Fibroblast of villous mesenchyme (primary cell): ENCODE data around the gene RIT2. TPM values are rescaled to one million over a fixed set of nuclear protein-coding genes. Genes with fewer than 3 reads are reported as not detected.

Experiments
- DNase-seq: peaks from one replicate; pipeline ENCODE4 v3.0.0-alpha.2; 2010; ENCODE audit warnings: low read depth
- H3K4me3 ChIP-seq: 2 replicates; pipeline ENCODE4 v1.5.1; 2011; ENCODE audit warnings: low read depth, mild to moderate bottlenecking, low read length
- total RNA-seq: library from RNA; depleted of rRNA; stranded (reverse); fragments of >200 nt; gene quantifications from 2 replicates; pipeline ENCODE4 v1.2.3, GENCODE V29; 2012
- TF ChIP-seq, protein P1 (sequence below): IDR thresholded peaks from 2 replicates; pipeline ENCODE4 v1.5.1; 2012; ENCODE audit warnings: low read depth, mild to moderate bottlenecking, low read length; ENCODE audit not compliant: insufficient read depth

Gene RIT2
- total RNA-seq, 1 donor: not detected

GRCh38 chr18:42929857-42930256 is 185.6 kb downstream of the RIT2 start:
- no peak overlapping the region for H3K4me3 ChIP-seq
- TF ChIP-seq, protein P1, sequence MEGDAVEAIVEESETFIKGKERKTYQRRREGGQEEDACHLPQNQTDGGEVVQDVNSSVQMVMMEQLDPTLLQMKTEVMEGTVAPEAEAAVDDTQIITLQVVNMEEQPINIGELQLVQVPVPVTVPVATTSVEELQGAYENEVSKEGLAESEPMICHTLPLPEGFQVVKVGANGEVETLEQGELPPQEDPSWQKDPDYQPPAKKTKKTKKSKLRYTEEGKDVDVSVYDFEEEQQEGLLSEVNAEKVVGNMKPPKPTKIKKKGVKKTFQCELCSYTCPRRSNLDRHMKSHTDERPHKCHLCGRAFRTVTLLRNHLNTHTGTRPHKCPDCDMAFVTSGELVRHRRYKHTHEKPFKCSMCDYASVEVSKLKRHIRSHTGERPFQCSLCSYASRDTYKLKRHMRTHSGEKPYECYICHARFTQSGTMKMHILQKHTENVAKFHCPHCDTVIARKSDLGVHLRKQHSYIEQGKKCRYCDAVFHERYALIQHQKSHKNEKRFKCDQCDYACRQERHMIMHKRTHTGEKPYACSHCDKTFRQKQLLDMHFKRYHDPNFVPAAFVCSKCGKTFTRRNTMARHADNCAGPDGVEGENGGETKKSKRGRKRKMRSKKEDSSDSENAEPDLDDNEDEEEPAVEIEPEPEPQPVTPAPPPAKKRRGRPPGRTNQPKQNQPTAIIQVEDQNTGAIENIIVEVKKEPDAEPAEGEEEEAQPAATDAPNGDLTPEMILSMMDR: no peak
- peak; percentile 20 for DNase-seq

GRCh38 chr18:42929181-42929580 is 186.3 kb downstream of the RIT2 start:
- DNase-seq: no peak
- H3K4me3 ChIP-seq: no peak overlapping the region
- TF ChIP-seq, protein P1: no peak

DNA sequence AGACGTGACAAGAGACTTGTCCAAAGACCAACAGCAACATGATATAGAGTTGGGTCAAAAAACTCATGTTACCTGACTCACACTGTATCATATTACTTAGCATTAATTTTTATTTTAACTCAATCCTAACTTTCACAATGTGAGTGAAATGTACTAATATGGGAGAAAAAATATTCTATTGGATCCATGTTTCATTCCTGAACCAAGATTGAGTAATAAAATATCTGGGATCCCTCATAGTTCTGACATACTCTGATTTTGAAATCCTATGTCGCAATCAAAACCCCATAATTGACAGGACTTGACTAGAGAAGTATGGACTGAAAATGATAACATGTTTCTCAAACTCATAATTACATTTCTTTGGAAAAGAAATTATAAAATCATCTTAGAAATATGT is 190.4 kb downstream of the RIT2 start:
- no peak overlapping the region for H3K4me3 ChIP-seq
- DNase-seq: peak; percentile 49
- TF ChIP-seq, protein P1: no peak

DNA sequence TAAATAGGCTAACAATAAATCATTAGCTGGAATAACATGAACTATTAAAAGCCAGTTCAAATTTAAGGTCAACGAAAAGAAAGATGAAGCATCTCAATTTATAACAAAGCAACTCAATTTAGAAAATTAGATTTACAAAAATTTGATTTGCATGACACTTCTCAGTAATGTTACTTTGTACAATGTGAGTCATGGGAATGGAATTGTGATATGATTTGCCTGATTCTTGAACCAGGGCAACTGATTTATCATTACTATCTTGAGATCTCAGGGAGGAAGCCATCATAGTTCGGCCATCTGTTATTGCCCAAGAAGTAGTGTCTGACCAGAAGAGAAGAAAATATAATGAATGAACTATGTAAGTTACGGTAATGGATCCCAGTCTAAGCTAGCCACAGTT is 193.1 kb downstream of the RIT2 start:
- no peak overlapping the region for H3K4me3 ChIP-seq
- peak; percentile 46 for DNase-seq

DNA sequence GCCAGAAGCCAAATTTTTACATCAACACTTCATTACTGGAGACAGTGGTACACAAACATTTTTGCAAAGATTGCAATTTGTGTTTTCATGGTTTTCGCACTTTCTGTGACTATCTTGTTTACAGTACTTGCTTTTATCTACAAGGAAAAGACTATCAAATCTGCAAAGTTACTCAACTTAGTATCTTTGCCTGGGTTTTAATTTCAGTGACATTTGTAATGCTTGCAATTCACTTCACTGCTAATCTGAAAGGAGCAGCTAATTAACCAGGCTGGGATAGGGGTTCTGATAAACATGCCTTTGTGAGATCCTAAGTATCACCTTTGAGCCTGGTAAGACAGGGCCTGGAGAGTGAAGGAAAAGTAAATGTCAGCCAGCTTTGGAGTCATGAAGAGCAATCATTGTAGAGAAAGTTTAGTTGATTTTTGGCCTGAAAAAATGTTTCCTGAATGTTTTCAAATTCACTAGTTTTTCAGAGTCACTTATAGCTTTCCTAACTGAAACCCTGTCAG is 194.2 kb downstream of the RIT2 start:
- H3K4me3 ChIP-seq: no peak overlapping the region
- no peak for DNase-seq
- TF ChIP-seq, protein P1: no peak

More for the DNA sequence above, 193.1 kb downstream of the RIT2 start:
- TF ChIP-seq, protein P1: no peak

DNA sequence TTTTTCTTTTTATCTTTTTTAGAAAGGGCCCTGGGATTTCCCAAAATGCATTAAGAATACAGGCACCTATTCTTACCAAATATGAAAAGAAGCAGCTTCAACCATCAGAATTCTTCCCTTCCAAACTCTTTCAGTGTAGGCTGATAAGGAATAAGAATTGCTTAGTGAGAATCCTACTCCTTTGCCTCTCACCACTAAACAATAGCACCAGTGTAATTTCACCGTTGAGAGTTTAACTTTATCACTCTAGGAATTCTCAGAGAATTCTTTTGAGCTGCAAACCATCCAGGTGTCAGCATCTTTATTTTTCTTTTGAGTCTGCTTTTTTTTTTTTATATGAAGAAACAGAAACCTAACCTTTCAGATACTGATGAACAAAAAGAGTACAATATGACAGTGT is 194.9 kb downstream of the RIT2 start:
- no peak for DNase-seq
- H3K4me3 ChIP-seq: no peak overlapping the region
- TF ChIP-seq, protein P1: no peak

- TF ChIP-seq, protein P1: no peak
Measured at GRCh38 chr18:42915299-42915698, 200.2 kb downstream of the RIT2 start.

More at GRCh38 chr18:42915299-42915698, 200.2 kb downstream of the RIT2 start:
- no peak for DNase-seq
- no peak overlapping the region for H3K4me3 ChIP-seq
